H9 (cell line): ENCODE measurements around the gene TBRG1. TPM values are rescaled to one million over a fixed set of nuclear protein-coding genes. Genes with fewer than 3 reads are reported as not detected.

ENCODE experiments used
- DNase-seq: peaks from one replicate; pipeline ENCODE4 v3.0.0-alpha.2; 2017
- H2AFZ ChIP-seq: one replicate; pipeline ENCODE4 v1.6.1; 2013; ENCODE audit warnings: mild to moderate bottlenecking, low read length, control low read depth, moderate library complexity
- H2AK5ac ChIP-seq: 2 replicates; pipeline ENCODE4 v1.6.1; 2013; ENCODE audit warnings: low read length, control low read depth, mixed read lengths; ENCODE audit not compliant: insufficient read length
- H2BK120ac ChIP-seq: one replicate; pipeline ENCODE4 v1.6.1; 2013; ENCODE audit warnings: low read depth, mild to moderate bottlenecking, low read length, control low read depth, inconsistent platforms; ENCODE audit not compliant: poor library complexity, severe bottlenecking
- H2BK12ac ChIP-seq: 2 replicates; pipeline ENCODE4 v1.6.1; 2013; ENCODE audit warnings: low read length, control low read depth, mixed read lengths, low read depth; ENCODE audit not compliant: insufficient read length
- H2BK15ac ChIP-seq: 2 replicates; pipeline ENCODE4 v1.6.1; 2013; ENCODE audit warnings: low read depth, low read length, control low read depth
- H2BK20ac ChIP-seq: one replicate; pipeline ENCODE4 v1.6.1; 2013; ENCODE audit warnings: low read depth, mild to moderate bottlenecking, low read length, control low read depth, inconsistent platforms; ENCODE audit not compliant: poor library complexity, severe bottlenecking
- H2BK5ac ChIP-seq: 2 replicates; pipeline ENCODE4 v1.6.1; 2013; ENCODE audit warnings: low read length, control low read depth, mixed read lengths; ENCODE audit not compliant: insufficient read length
- H3K14ac ChIP-seq: 2 replicates; pipeline ENCODE4 v1.6.1; 2013; ENCODE audit warnings: low read length, control low read depth; ENCODE audit not compliant: insufficient read depth
- H3K18ac ChIP-seq: 2 replicates; pipeline ENCODE4 v1.6.1; 2013; ENCODE audit warnings: low read depth, mild to moderate bottlenecking, mixed read lengths, low read length, control low read depth; ENCODE audit not compliant: insufficient read length
- H3K23ac ChIP-seq: 2 replicates; pipeline ENCODE4 v1.6.1; 2013; ENCODE audit warnings: low read length, control low read depth, mixed read lengths, low read depth; ENCODE audit not compliant: insufficient read length
- H3K23me2 ChIP-seq: 2 replicates; pipeline ENCODE4 v1.6.1; 2013; ENCODE audit warnings: low read depth, mild to moderate bottlenecking, mixed read lengths, low read length, control low read depth; ENCODE audit not compliant: insufficient read length, poor library complexity, severe bottlenecking
- H3K27ac ChIP-seq: 2 replicates; pipeline ENCODE4 v1.5.1; 2013; ENCODE audit warnings: low read length, control low read depth, mixed read lengths, low read depth; ENCODE audit not compliant: insufficient read length
- H3K27me3 ChIP-seq: 2 replicates; pipeline ENCODE4 v1.6.1; 2013; ENCODE audit warnings: low read length, control low read depth, inconsistent platforms; ENCODE audit not compliant: insufficient read depth
- H3K4ac ChIP-seq: 2 replicates; pipeline ENCODE4 v1.6.1; 2013; ENCODE audit warnings: low read depth, mild to moderate bottlenecking, control low read depth, inconsistent platforms, low read length, moderate library complexity
- H3K4me1 ChIP-seq: 2 replicates; pipeline ENCODE4 v1.6.1; 2013; ENCODE audit warnings: low read length, control low read depth, inconsistent platforms; ENCODE audit not compliant: insufficient read depth
- H3K4me2 ChIP-seq: 2 replicates; pipeline ENCODE4 v1.6.1; 2013; ENCODE audit warnings: low read length, control low read depth, mixed read lengths; ENCODE audit not compliant: insufficient read length, insufficient read depth
- H3K56ac ChIP-seq: 2 replicates; pipeline ENCODE4 v1.6.1; 2013; ENCODE audit warnings: low read depth, mild to moderate bottlenecking, mixed read lengths, low read length, control low read depth; ENCODE audit not compliant: insufficient read length
- H3K79me1 ChIP-seq: 2 replicates; pipeline ENCODE4 v1.6.1; 2013; ENCODE audit warnings: low read depth, mild to moderate bottlenecking, moderate library complexity, low read length, control low read depth, inconsistent platforms; ENCODE audit not compliant: insufficient read depth, poor library complexity, severe bottlenecking
- H3K79me2 ChIP-seq: 2 replicates; pipeline ENCODE4 v1.6.1; 2013; ENCODE audit warnings: low read length, control low read depth, inconsistent platforms; ENCODE audit not compliant: insufficient read depth
- H3K9ac ChIP-seq: 2 replicates; pipeline ENCODE4 v1.6.1; 2013; ENCODE audit warnings: low read length, control low read depth, mixed read lengths; ENCODE audit not compliant: insufficient read length; ENCODE audit errors: extremely low read depth
- H3K9me3 ChIP-seq: one replicate; pipeline ENCODE4 v1.6.1; 2013; ENCODE audit warnings: low read depth, low read length, inconsistent platforms; ENCODE audit not compliant: control insufficient read depth
- H3T11ph ChIP-seq: one replicate; pipeline ENCODE4 v1.6.1; 2013; ENCODE audit warnings: mild to moderate bottlenecking, low read length, control low read depth, inconsistent platforms
- H4K20me1 ChIP-seq: one replicate; pipeline ENCODE4 v1.6.1; 2013; ENCODE audit not compliant: control insufficient read depth, insufficient read length, insufficient read depth
- H4K5ac ChIP-seq: 2 replicates; pipeline ENCODE4 v1.6.1; 2013; ENCODE audit warnings: low read depth, mild to moderate bottlenecking, mixed read lengths, low read length, control low read depth; ENCODE audit not compliant: insufficient read length
- H4K8ac ChIP-seq: replicated peaks from 2 replicates; pipeline ENCODE4 v1.6.1; 2013; ENCODE audit warnings: low read length, control low read depth, mixed read lengths, low read depth; ENCODE audit not compliant: insufficient read length
- H4K91ac ChIP-seq: 2 replicates; pipeline ENCODE4 v1.6.1; 2013; ENCODE audit warnings: low read depth, mild to moderate bottlenecking, moderate library complexity, mixed read lengths, low read length, control low read depth; ENCODE audit not compliant: insufficient read length
- H3K27ac Mint-ChIP-seq, 3 experiments: 2 replicates in 2 of 3; 3 replicates in 1 of 3; pipeline ENCODE4 v1.8.0; 2020 to 2021; ENCODE audit warnings: mixed read lengths in 3 of 3, mild to moderate bottlenecking in 1 of 3, moderate library complexity in 1 of 3
- H3K27me3 Mint-ChIP-seq: 2 replicates; pipeline ENCODE4 v1.8.0; 2021; ENCODE audit warnings: low read depth, mild to moderate bottlenecking, moderate library complexity, mixed read lengths
- H3K36me3 Mint-ChIP-seq, 3 experiments: 2 replicates in 2 of 3; 3 replicates in 1 of 3; pipeline ENCODE4 v1.8.0; 2020 to 2021; ENCODE audit warnings: low read depth in 3 of 3, mixed read lengths in 3 of 3; ENCODE audit not compliant: insufficient read depth in 1 of 3
- H3K4me1 Mint-ChIP-seq, 2 experiments: 2 replicates each; pipeline ENCODE4 v1.8.0; 2020; ENCODE audit warnings: mixed read lengths in 2 of 2
- H3K4me3 Mint-ChIP-seq, 2 experiments: 2 replicates in 1 of 2; 3 replicates in 1 of 2; pipeline ENCODE4 v1.8.0; 2020 to 2021; ENCODE audit warnings: mild to moderate bottlenecking in 2 of 2, mixed read lengths in 2 of 2, moderate library complexity in 1 of 2
- H3K9me3 Mint-ChIP-seq, 2 experiments: 2 replicates in 1 of 2; 3 replicates in 1 of 2; pipeline ENCODE4 v1.8.0; 2020; ENCODE audit warnings: mild to moderate bottlenecking in 2 of 2, mixed read lengths in 2 of 2, moderate library complexity in 1 of 2
- CTCF ChIP-seq: fragments of 200-600 bp; sonication (generic); conservative IDR thresholded peaks from 3 replicates; pipeline ENCODE4 v1.8.0; 2021; ENCODE audit warnings: antibody characterized with exemption, mild to moderate bottlenecking
- total RNA-seq: library from RNA; stranded (reverse); gene quantifications from 2 replicates; pipeline ENCODE4 v1.2.1, GENCODE V29; 2021

The TBRG1 gene
- total RNA-seq, 1 experiment from 2014 or later, result 23.9 TPM

GRCh38 chr11:124597626-124598025, 25.0 kb upstream of the TBRG1 start:
- no peaks in the 10 kb centered on the region for H4K20me1 ChIP-seq
- H2BK5ac ChIP-seq, result no peak overlapping the region
- no peak overlapping the region for H3K56ac ChIP-seq
- TF ChIP-seq CTCF, result no peak
- H2BK12ac ChIP-seq, result no peak overlapping the region
- no peak overlapping the region for H4K8ac ChIP-seq
- Mint-ChIP-seq H3K27me3 (peaks cover 7% of the 10 kb centered on the region), H3K4me1 (peaks cover 9 to 10% of the 10 kb centered on the region in 2 experiments), H3K4me3 (no peak overlapping the region), H3K27ac (no peak overlapping the region), H3K36me3 (no peaks in the 10 kb centered on the region), H3K9me3 (no peaks in the 10 kb centered on the region)
- H3K4me1 ChIP-seq, result peaks cover 4% of the 10 kb centered on the region; the same call in 1 of the 2 replicates
- no peaks in the 10 kb centered on the region for H3K9me3 ChIP-seq
- no peak overlapping the region for H3K27ac ChIP-seq
- no peak overlapping the region for H3K18ac ChIP-seq
- H3K14ac ChIP-seq, result no peak overlapping the region
- no peak overlapping the region for H3K9ac ChIP-seq
- H3K79me2 ChIP-seq, result no peaks in the 10 kb centered on the region
- no peak overlapping the region for H2BK15ac ChIP-seq
- H4K5ac ChIP-seq, result no peak overlapping the region
- no peak overlapping the region for H3K4ac ChIP-seq
- H2BK120ac ChIP-seq, result no peak overlapping the region
- H2AK5ac ChIP-seq, result no peak overlapping the region
- no peak overlapping the region for H3K23ac ChIP-seq
- no peak overlapping the region for H3T11ph ChIP-seq
- H2BK20ac ChIP-seq, result no peak overlapping the region
- no peak for DNase-seq
- H4K91ac ChIP-seq, result no peak overlapping the region
- H3K23me2 ChIP-seq, result no peaks in the 10 kb centered on the region
- no peaks in the 10 kb centered on the region for H3K27me3 ChIP-seq
- H2AFZ ChIP-seq, result no peak overlapping the region
- no peak overlapping the region for H3K4me2 ChIP-seq
- H3K79me1 ChIP-seq, result no peaks in the 10 kb centered on the region
